Testis (tissue), 3 donors: ENCODE results near the gene ITGB2. TPM values are rescaled to one million over a fixed set of nuclear protein-coding genes. Genes with fewer than 3 reads are reported as not detected.

Experiments
- DNase-seq: peaks from one replicate; pipeline ENCODE4 v3.0.0-alpha.2; 2019
- H3K27ac ChIP-seq, 2 donors: fragments of 200-600 bp; sonication (generic); one replicate each; pipeline ENCODE4 v1.5.1; 2019
- H3K27me3 ChIP-seq: fragments of 200-600 bp; sonication (generic); one replicate; pipeline ENCODE4 v1.5.1; 2019
- H3K36me3 ChIP-seq: fragments of 200-600 bp; sonication (generic); one replicate; pipeline ENCODE4 v1.5.1; 2017; ENCODE audit warnings: low read depth; ENCODE audit errors: missing control alignments
- H3K4me1 ChIP-seq: fragments of 200-600 bp; sonication (generic); one replicate; pipeline ENCODE4 v1.5.1; 2019
- H3K4me3 ChIP-seq, 2 donors: fragments of 200-600 bp; sonication (generic); one replicate each; pipeline ENCODE4 v1.5.1; 2017 to 2019
- H3K9me3 ChIP-seq: fragments of 200-600 bp; sonication (generic); one replicate; pipeline ENCODE4 v1.5.1; 2017
- CTCF ChIP-seq, 3 experiments: fragments of 450-650 bp in 2 of 3; fragments of 200-600 bp in 1 of 3; sonication (generic) in 1 of 3; IDR thresholded peaks; one replicate each; pipeline ENCODE4 v1.5.1; 2016 to 2019; ENCODE audit warnings: antibody characterized with exemption in 3 of 3, mild to moderate bottlenecking in 2 of 3, moderate library complexity in 1 of 3
- POLR2A ChIP-seq: fragments of 450-650 bp; IDR thresholded peaks from one replicate; pipeline ENCODE4 v1.6.1; 2017; ENCODE audit warnings: antibody characterized with exemption, mild to moderate bottlenecking, moderate library complexity
- WGBS, 2 donors: methylation state at CpG; one replicate each; pipeline ENCODE4 v1.1.5; 2018; 5-methylcytosine and 5-hydroxymethylcytosine counted together
- intact Hi-C: fragments of 100-400 bp; cut with DNase I; formaldehyde crosslinking; loops from one replicate; pipeline ENCODE4 v1.15.1; 2023; ENCODE audit warnings: low total_unique reads
- polyA plus RNA-seq: library from polyadenylated mRNA; stranded (reverse); fragments of 350-450 nt; fragmentation: Illumina TruSeq; extraction: RNeasy Lipid Tissue Mini Kit (QIAGEN cat#74804); gene quantifications from one replicate; pipeline ENCODE4 v1.2.3, GENCODE V29; 2014; ENCODE audit warnings: low read depth, low replicate concordance; ENCODE audit not compliant: insufficient read depth
- total RNA-seq, 2 donors: library from RNA; depleted of rRNA; stranded (reverse); fragments of >200 nt; gene quantifications; one replicate each; pipeline ENCODE4 v1.2.3, GENCODE V29; 2016

ITGB2 gene
- total and polyA plus RNA-seq, 3 donors from 2014 or later: 5.6 to 29.5 (median 27.4) TPM

GRCh38 chr21:44905016-44905727, 15.5 kb downstream of the ITGB2 start:
- TF ChIP-seq POLR2A: no peak
- no peak for TF ChIP-seq CTCF (IDR thresholded peaks at IDR 0.05)
- DNase-seq: no peak
- Histone ChIP-seq H3K27ac (no peak overlapping the region), H3K9me3 (no peaks in the 10 kb centered on the region), H3K4me1 (peaks cover 3% of the 10 kb centered on the region), H3K27me3 (no peaks in the 10 kb centered on the region), H3K36me3 (no peaks in the 10 kb centered on the region), H3K4me3 (no peak overlapping the region)
- WGBS, 2 donors: 81 to 89% methylated on average over 17 to 22 of the region's 22 CpGs
- intact Hi-C loops: no loop called here

DNA sequence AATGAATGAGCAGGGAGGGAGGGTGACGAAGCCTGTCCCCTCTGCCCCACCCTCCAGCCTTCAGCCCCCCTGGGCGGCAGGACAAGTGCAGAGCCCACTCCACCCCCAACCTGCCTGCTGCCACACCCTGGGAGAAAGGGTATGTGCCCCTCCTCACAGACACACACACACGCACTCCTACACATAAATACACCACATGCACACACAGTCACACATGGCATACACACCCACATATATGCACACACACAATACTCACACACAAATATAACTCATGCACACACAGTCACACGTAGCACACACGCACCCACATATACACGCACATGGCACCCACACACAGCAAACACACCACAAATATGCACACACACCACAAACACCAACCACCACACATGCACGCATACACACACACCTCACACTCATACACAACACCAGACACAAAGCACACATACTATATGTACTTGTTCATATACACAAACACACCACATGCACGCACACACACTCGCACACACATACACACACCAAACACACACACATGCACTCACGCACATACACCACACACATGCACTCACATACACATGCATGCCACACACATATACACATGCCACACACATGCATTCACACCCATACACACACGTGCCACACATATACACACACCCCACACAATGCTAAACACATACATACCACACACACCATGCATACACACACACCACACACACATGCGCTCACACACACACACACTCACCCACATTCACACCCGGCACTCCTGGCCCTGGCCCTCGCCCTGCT, 16.4 kb downstream of the ITGB2 start:
- H3K27me3 ChIP-seq: no peaks in the 10 kb centered on the region
- no peaks in the 10 kb centered on the region for H3K9me3 ChIP-seq
- no peak overlapping the region for H3K4me3 ChIP-seq
- WGBS, 2 donors: 91 to 92% methylated on average over 14 of the region's 14 CpGs
- intact Hi-C loops: no loop called here
- TF ChIP-seq CTCF (IDR thresholded peaks at IDR 0.05) (no peak), POLR2A (no peak)
- DNase-seq: no peak
- no peaks in the 10 kb centered on the region for H3K36me3 ChIP-seq
- H3K27ac ChIP-seq: no peak overlapping the region
- H3K4me1 ChIP-seq: no peaks in the 10 kb centered on the region

- WGBS, 2 donors: 91 to 92% methylated on average over 17 to 21 of the region's 22 CpGs
These were observed 17.0 kb downstream of the ITGB2 start for GRCh38 chr21:44903689-44904088.

GRCh38 chr21:44903050-44903685, 17.5 kb downstream of the ITGB2 start:
- Histone ChIP-seq H3K27me3 (no peaks in the 10 kb centered on the region), H3K27ac (no peak overlapping the region), H3K36me3 (no peaks in the 10 kb centered on the region), H3K9me3 (no peaks in the 10 kb centered on the region), H3K4me3 (no peak overlapping the region), H3K4me1 (no peaks in the 10 kb centered on the region)
- 83 to 85% methylated on average over 9 to 18 of the region's 18 CpGs for WGBS, 2 donors
- intact Hi-C loops: no loop called here
- no peak for TF ChIP-seq POLR2A
- TF ChIP-seq CTCF (IDR thresholded peaks at IDR 0.05): no peak
- DNase-seq: no peak

More at GRCh38 chr21:44903689-44904088, 17.0 kb downstream of the ITGB2 start:
- no peaks in the 10 kb centered on the region for H3K4me1 ChIP-seq
- no peak overlapping the region for H3K4me3 ChIP-seq
- H3K27me3 ChIP-seq: no peaks in the 10 kb centered on the region
- no peak for TF ChIP-seq POLR2A
- TF ChIP-seq CTCF (IDR thresholded peaks at IDR 0.05): no peak
- intact Hi-C loops: no loop called here
- H3K36me3 ChIP-seq: no peaks in the 10 kb centered on the region
- no peak for DNase-seq
- no peak overlapping the region for H3K27ac ChIP-seq
- no peaks in the 10 kb centered on the region for H3K9me3 ChIP-seq
